IPS-11a (cell line): ENCODE data around the gene KCTD16.

Experiments
- H3K4me3 ChIP-seq: one replicate; pipeline ENCODE4 v1.5.1; 2013; ENCODE audit warnings: low read depth, low read length, control low read depth

The KCTD16 gene

GRCh38 chr5:144281784-144282183, 111.1 kb downstream of the KCTD16 start:
- H3K4me3 ChIP-seq = no peak overlapping the region

- no peak overlapping the region for H3K4me3 ChIP-seq
These were observed 113.4 kb downstream of the KCTD16 start for GRCh38 chr5:144284036-144284435.

DNA sequence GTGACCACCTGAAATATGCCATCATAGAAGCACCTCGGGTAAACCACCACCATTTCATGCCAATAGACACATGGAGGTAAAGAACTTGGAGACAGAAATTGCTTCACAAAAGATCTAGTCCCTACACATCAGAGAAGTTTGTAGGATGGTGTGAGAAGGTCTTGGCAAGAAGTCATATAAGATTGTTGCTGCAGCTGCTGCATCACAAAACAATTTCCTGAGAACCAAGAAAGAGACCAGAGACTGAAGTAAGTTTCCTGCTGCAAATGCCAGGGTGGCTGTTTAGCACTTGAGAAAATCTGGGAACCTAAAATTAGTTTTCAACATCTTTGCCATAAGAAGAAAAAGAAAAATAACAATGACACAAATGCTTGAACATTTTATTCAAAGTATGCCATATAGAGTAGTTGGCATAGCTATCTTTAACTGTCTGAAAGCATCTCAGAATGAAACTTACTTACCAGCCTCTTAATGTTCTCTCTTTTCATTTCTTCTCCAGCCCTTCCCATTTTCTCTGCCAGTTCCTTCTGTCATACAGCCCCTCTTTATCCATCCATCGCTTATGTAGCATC, 114.3 kb downstream of the KCTD16 start:
- H3K4me3 ChIP-seq = no peak overlapping the region

GRCh38 chr5:144289277-144289676, 118.6 kb downstream of the KCTD16 start:
- no peak overlapping the region for H3K4me3 ChIP-seq

- H3K4me3 ChIP-seq = no peak overlapping the region
These were observed 121.4 kb downstream of the KCTD16 start for GRCh38 chr5:144292029-144292428.

GRCh38 chr5:144295284-144295683, 124.6 kb downstream of the KCTD16 start:
- no peak overlapping the region for H3K4me3 ChIP-seq

- H3K4me3 ChIP-seq = no peak overlapping the region
These were observed 126.4 kb downstream of the KCTD16 start for GRCh38 chr5:144297081-144297480.

GRCh38 chr5:144298658-144299057, 128.0 kb downstream of the KCTD16 start:
- H3K4me3 ChIP-seq = no peak overlapping the region

DNA sequence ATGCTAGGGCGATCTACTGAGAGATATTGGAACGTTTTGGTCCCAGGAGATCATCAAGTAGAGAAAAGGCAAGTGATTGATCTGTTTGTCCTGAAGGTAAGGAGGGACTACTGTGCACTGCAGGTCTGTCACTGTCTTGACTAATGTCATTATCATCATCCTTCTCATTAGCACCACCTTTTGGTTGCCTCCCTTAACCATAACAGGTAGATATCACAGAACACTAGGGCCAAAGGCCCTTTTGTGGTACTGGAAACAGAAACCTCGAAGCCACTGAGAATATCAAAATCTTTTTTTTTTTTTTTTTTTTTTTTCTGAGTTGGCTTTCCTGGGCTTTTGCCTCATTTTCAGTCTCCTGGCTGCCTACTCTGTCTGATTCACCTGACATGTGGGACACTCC, 134.0 kb downstream of the KCTD16 start:
- no peak overlapping the region for H3K4me3 ChIP-seq

GRCh38 chr5:144307736-144308135, 137.1 kb downstream of the KCTD16 start:
- no peak overlapping the region for H3K4me3 ChIP-seq

DNA sequence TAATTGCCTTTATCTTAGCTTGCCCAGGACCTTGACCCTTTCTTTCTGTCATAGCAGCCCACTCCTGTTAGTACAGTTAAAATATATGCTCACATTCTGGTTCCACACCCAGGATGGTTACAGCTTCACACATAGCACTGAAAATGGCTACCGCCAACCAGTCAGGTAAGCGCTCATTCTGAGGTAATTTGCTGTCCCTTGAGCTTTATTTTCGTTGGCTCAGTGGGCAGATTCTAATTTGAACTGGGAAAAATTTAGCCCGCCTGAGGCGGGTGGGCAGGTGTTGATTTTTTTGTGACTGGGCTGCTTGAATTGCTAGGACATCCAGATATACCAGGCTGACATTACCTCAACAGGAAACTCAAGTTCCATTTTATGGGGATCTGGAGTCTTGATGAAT, 137.5 kb downstream of the KCTD16 start:
- H3K4me3 ChIP-seq = no peak overlapping the region

DNA sequence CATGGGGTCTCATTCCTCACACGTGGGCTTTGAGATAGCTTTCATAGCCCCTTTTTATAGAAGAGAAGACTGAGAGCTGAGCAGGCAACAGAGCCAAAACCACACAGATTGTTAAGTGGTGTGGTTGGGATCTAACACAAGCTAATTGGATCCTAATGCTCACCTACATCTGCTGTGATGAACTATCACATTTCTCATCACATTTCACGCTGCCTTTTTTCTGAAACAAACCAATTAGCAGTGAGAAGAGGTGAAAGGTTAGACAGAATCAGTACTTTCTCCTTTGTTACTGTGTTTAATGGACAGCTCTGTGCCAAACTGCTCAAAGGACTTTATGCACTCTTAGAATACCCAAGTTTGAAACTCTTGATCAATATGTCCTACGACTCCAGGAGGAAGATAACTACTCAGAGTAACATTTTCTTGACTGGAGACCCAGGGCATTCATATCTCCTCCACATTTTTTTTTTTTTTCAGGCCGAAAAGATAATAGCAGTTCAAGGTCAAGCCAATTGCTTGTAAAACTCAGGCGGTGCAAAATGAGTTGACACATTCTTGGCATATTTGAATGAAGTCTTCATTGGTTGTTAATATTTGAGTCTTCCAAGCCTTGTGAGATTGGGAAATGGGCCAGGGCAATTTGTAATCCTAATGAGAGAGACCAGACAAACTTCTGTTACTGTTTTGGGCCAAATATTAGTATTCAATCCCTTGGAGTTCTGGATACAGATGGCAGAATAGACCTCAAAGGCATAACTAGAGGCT, 138.4 kb downstream of the KCTD16 start:
- no peak overlapping the region for H3K4me3 ChIP-seq

DNA sequence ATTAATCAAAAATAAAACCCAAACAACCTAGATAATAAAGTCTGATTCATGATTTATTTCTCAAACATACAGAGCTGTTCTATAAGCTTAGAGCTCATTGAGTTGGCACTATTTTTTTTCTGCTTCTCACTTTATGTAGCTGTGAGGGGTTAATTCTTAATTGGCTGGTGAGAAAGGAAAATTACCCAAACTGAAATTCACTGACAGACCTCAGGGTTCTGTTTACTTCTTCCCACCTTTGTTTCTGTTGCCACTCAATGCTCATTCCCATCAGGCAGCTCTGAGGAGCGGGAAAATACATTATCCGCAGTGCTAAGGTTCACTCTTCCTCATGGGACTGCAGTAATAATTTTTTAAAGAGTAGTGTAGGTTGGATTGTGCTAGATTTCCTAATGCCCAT, 139.9 kb downstream of the KCTD16 start:
- H3K4me3 ChIP-seq = no peak overlapping the region

- H3K4me3 ChIP-seq = no peak overlapping the region
These were observed 142.6 kb downstream of the KCTD16 start for GRCh38 chr5:144313147-144313726.

GRCh38 chr5:144315026-144315425, 144.4 kb downstream of the KCTD16 start:
- no peak overlapping the region for H3K4me3 ChIP-seq

DNA sequence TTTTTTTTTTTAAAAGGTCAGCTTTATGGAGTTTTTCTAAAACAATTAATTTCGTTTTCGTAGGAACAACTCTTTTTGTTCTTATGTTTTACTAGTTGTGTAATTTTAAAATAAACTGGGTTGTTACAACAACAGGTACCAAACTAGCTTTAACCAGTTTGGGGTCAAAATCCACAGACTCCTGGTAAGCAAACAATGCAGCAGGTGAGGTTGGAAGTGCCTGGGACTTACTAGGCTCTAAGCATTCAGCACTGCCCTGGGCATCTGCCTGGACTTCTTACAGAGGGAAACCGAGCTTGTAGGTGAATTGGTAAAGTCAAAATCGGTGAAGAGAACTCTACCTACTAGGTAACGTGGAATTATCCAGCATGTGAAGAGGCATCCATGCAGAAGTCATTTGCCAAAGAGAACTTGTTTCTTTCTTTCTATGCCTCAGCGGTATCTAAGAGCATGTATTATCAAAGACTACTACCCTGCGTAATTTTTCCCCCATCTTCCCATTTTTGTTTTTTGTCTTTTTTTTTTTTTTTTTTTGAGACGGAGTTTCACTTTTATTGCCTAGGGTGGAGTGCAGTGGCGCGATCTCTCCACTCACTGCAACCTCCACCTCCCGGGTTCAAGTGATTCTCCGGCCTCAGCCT, 145.4 kb downstream of the KCTD16 start:
- H3K4me3 ChIP-seq = no peak overlapping the region

- H3K4me3 ChIP-seq = no peak overlapping the region
These were observed 147.3 kb downstream of the KCTD16 start for GRCh38 chr5:144318011-144318410.

DNA sequence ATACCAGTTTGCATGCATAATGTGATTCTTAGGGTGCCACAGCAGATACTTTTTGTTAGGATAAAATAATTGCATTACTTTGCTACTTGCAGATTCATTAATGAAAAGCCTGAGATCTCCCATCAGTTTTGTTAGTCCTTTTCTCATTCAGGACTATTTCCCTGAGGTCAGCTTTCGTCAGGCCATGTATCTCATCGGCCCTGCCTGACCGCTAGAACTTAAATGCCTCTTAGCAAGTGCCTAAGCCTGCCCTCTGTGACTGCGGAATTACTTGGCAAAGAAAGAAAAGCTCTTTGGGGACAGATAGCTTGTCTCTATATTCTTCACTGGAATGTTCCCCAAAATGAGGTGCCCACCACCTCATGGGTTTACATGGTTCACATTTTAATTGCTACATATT, 147.8 kb downstream of the KCTD16 start:
- H3K4me3 ChIP-seq = no peak overlapping the region

DNA sequence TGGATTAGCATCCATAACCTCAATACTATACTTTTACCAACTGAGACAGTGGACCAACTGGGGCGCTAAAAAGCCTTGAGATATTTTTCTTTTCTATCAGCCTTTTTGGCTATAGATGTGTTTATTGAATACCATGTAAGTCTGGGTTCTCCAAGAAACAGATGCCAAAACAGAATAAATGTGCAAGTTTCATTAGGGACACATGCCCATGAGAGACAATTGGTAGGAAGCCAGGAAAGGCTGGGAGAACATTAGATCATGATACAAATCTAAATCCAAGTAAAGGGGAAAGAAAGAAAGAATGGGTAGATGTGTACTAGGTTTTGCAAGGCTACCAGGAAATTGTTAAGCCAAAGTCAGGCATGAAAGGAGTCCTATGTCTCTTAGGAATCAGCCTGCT, 152.5 kb downstream of the KCTD16 start:
- no peak overlapping the region for H3K4me3 ChIP-seq

- H3K4me3 ChIP-seq = no peak overlapping the region
These were observed 154.9 kb downstream of the KCTD16 start for GRCh38 chr5:144325532-144325931.

DNA sequence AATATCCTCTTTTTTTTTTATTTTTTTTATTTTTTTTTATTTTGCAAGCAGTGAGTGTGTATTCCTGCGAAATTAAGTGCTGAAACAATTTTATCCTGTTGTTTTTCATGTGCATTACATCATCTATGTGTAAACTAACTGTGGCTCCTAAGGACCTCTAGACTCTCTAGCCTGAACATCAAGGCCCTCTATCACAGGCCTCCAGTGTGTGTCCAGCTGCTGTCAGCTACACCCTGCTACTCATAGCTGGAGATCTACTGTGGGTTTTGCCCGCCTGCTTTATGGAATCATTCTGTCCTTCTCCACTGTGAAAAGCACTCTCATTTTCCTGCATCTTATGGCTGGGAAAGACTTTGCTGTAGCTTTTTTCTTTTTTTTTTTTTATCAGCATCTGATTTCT, 157.8 kb downstream of the KCTD16 start:
- H3K4me3 ChIP-seq = no peak overlapping the region

GRCh38 chr5:144328980-144329379, 158.3 kb downstream of the KCTD16 start:
- H3K4me3 ChIP-seq = no peak overlapping the region
